Stimulated activated CD4-positive, alpha-beta T cell treated with anti-CD3 and anti-CD28 coated beads, Interleukin-1b, Interleukin-23, amount 100 ng/mL, for 48 hours (primary cell): ENCODE results near the gene PXDN.
"Not testable (repeated sequence)": the region's sequence is repeated elsewhere in the genome, so short reads cannot be mapped to it uniquely, and the experiment has no call there.

ENCODE experiments used
- DNase-seq: peaks from one replicate; pipeline ENCODE4 v3.0.0-alpha.2; 2020

PXDN gene

GRCh38 chr2:1625281-1626001 is 118.9 kb downstream of the PXDN start:
- DNase-seq: no peak

GRCh38 chr2:1623906-1624445 is 120.3 kb downstream of the PXDN start:
- DNase-seq: no peak

- DNase-seq: no peak
These were observed 121.7 kb downstream of the PXDN start for GRCh38 chr2:1622521-1623200.

GRCh38 chr2:1621976-1622375 is 122.3 kb downstream of the PXDN start:
- DNase-seq: not testable (repeated sequence)

GRCh38 chr2:1621501-1621900 is 122.8 kb downstream of the PXDN start:
- DNase-seq: no peak

GRCh38 chr2:1621041-1621440 is 123.3 kb downstream of the PXDN start:
- no peak for DNase-seq

GRCh38 chr2:1620081-1620480 is 124.2 kb downstream of the PXDN start:
- no peak for DNase-seq

GRCh38 chr2:1619556-1619955 is 124.8 kb downstream of the PXDN start:
- DNase-seq: no peak

- DNase-seq: no peak
These were observed 125.3 kb downstream of the PXDN start for GRCh38 chr2:1618974-1619373.

GRCh38 chr2:1618191-1618961 is 125.9 kb downstream of the PXDN start:
- no peak for DNase-seq

- DNase-seq: no peak
These were observed 126.8 kb downstream of the PXDN start for GRCh38 chr2:1617425-1618021.

- DNase-seq: no peak
These were observed 129.8 kb downstream of the PXDN start for GRCh38 chr2:1614564-1614963.

- DNase-seq: no peak
These were observed 130.5 kb downstream of the PXDN start for GRCh38 chr2:1613731-1614354.

- no peak for DNase-seq
These were observed 131.3 kb downstream of the PXDN start for GRCh38 chr2:1613078-1613445.

- DNase-seq: no peak
These were observed 131.8 kb downstream of the PXDN start for GRCh38 chr2:1612391-1613077.

- no peak for DNase-seq
These were observed 132.4 kb downstream of the PXDN start for GRCh38 chr2:1611886-1612285.

GRCh38 chr2:1610096-1610485 is 134.2 kb downstream of the PXDN start:
- DNase-seq: no peak

GRCh38 chr2:1609485-1610095 is 134.7 kb downstream of the PXDN start:
- DNase-seq: no peak

- DNase-seq: no peak
These were observed 135.3 kb downstream of the PXDN start for GRCh38 chr2:1609040-1609439.

- DNase-seq: no peak
These were observed 136.2 kb downstream of the PXDN start for GRCh38 chr2:1607971-1608688.
